GM12874 (cell line): Measurements from ENCODE around the gene TFAP2A.

Source experiments
- CTCF ChIP-seq: IDR thresholded peaks from 2 replicates; pipeline ENCODE4 v1.5.1; 2011; ENCODE audit warnings: low read depth, mild to moderate bottlenecking, control low read depth, low read length, moderate library complexity; ENCODE audit not compliant: insufficient read depth

Gene TFAP2A

GRCh38 chr6:10350720-10351119 is 64.2 kb downstream of the TFAP2A start:
- TF ChIP-seq CTCF, result no peak

- TF ChIP-seq CTCF, result no peak
These were observed 67.1 kb downstream of the TFAP2A start for GRCh38 chr6:10347561-10348327.
